NCI-H345 treated with DMSO at 0.1 percent for 48 hours (cell line): ENCODE results near the gene SOWAHA.
"Not testable (repeated sequence)": the region's sequence is repeated elsewhere in the genome, so short reads cannot be mapped to it uniquely, and the experiment has no call there.

Experiments
- DNase-seq: peaks from one replicate; lab custom pipeline; 2025; ENCODE audit not compliant: unreplicated experiment; lab: John Stamatoyannopoulos, UW

The SOWAHA gene

GRCh38 chr5:132806804-132807162, 6.3 kb upstream of the SOWAHA start:
- DNase-seq = not testable (repeated sequence)

- no peak for DNase-seq
Measured at GRCh38 chr5:132807163-132807838, 5.8 kb upstream of the SOWAHA start.

GRCh38 chr5:132808448-132808847, 4.7 kb upstream of the SOWAHA start:
- no peak for DNase-seq

GRCh38 chr5:132808866-132809265, 4.2 kb upstream of the SOWAHA start:
- no peak for DNase-seq

GRCh38 chr5:132810605-132811004, 2.5 kb upstream of the SOWAHA start:
- no peak for DNase-seq

- no peak for DNase-seq
Measured at GRCh38 chr5:132812123-132812765, 858 bp upstream of the SOWAHA start.

- DNase-seq = no peak
Measured at GRCh38 chr5:132813599-132814502, 749 bp downstream of the SOWAHA start.

GRCh38 chr5:132814503-132815294, 1.6 kb downstream of the SOWAHA start:
- no peak for DNase-seq

GRCh38 chr5:132815454-132815853, 2.4 kb downstream of the SOWAHA start:
- no peak for DNase-seq

GRCh38 chr5:132816083-132816482, 3.0 kb downstream of the SOWAHA start:
- no peak for DNase-seq

GRCh38 chr5:132816554-132816953, 3.5 kb downstream of the SOWAHA start:
- DNase-seq = no peak

GRCh38 chr5:132817011-132817410, 3.9 kb downstream of the SOWAHA start:
- DNase-seq = no peak

GRCh38 chr5:132819468-132819867, 6.4 kb downstream of the SOWAHA start:
- DNase-seq = no peak

- DNase-seq = peak; percentile 66
Measured at GRCh38 chr5:132820162-132820754, 7.2 kb downstream of the SOWAHA start.

- DNase-seq = no peak
Measured at GRCh38 chr5:132821350-132821749, 8.2 kb downstream of the SOWAHA start.

GRCh38 chr5:132821791-132822190, 8.7 kb downstream of the SOWAHA start:
- no peak for DNase-seq

- DNase-seq = no peak
Measured at GRCh38 chr5:132822650-132823480, 9.8 kb downstream of the SOWAHA start.

GRCh38 chr5:132823481-132824050, 10.5 kb downstream of the SOWAHA start:
- DNase-seq = no peak

- no peak for DNase-seq
Measured at GRCh38 chr5:132824426-132824825, 11.3 kb downstream of the SOWAHA start.
